OCI-LY7 (cell line): ENCODE data around the gene MTCP1. TPM values are rescaled to one million over a fixed set of nuclear protein-coding genes. Genes with fewer than 3 reads are reported as not detected.

Source experiments
- BruUV-seq: library from RNA; stranded (reverse); fragments of 400-500 nt; replicated peaks from 2 replicates; lab custom pipeline; 2021; lab: Mats Ljungman, UMichigan
- CTCF ChIA-PET: fragments of 300-600 bp; sonication (Branson Sonifier 250); formaldehyde crosslinking; loops from one replicate; lab custom pipeline; 2022; ENCODE audit warnings: antibody characterized with exemption; ENCODE audit not compliant: unreplicated experiment; lab: Charles Lee
- POLR2A ChIA-PET: fragments of 300-600 bp; sonication (Branson Sonifier 250); formaldehyde crosslinking; loops from one replicate; lab custom pipeline; 2022; ENCODE audit warnings: antibody characterized with exemption; lab: Charles Lee
- DNase-seq: peaks from one replicate; pipeline ENCODE4 v3.0.0-alpha.2; 2015; ENCODE audit warnings: low spot score
- H2AFZ ChIP-seq: fragments of 200-600 bp; sonication (generic), shearing (Covaris generic); 2 replicates; pipeline ENCODE4 v1.6.1; 2014; ENCODE audit warnings: mild to moderate bottlenecking, antibody characterized with exemption, low read length, moderate library complexity
- H3K27ac ChIP-seq: fragments of 200-600 bp; sonication (generic); 2 replicates; pipeline ENCODE4 v1.5.1; 2014; ENCODE audit warnings: mixed run types, low read depth, mild to moderate bottlenecking, moderate library complexity, low read length, inconsistent platforms; ENCODE audit not compliant: poor library complexity, severe bottlenecking
- H3K36me3 ChIP-seq: fragments of 200-600 bp; sonication (generic); 2 replicates; pipeline ENCODE4 v1.6.1; 2014; ENCODE audit warnings: mild to moderate bottlenecking, antibody characterized with exemption, low read length, moderate library complexity, mixed read lengths; ENCODE audit not compliant: insufficient read depth
- H3K4me1 ChIP-seq: fragments of 200-600 bp; sonication (generic); 2 replicates; pipeline ENCODE4 v1.5.1; 2014; ENCODE audit warnings: mild to moderate bottlenecking, low read length; ENCODE audit not compliant: insufficient read depth, poor library complexity, severe bottlenecking
- H3K4me2 ChIP-seq: fragments of 200-600 bp; sonication (generic); 2 replicates; pipeline ENCODE4 v1.6.1; 2014; ENCODE audit warnings: mild to moderate bottlenecking, low read length
- H3K4me3 ChIP-seq: fragments of 200-600 bp; sonication (generic); 2 replicates; pipeline ENCODE4 v1.5.1; 2014; ENCODE audit warnings: mild to moderate bottlenecking, low read depth, low read length; ENCODE audit not compliant: poor library complexity, severe bottlenecking
- H3K79me2 ChIP-seq: fragments of 200-600 bp; sonication (generic); 2 replicates; pipeline ENCODE4 v1.6.1; 2016; ENCODE audit warnings: low read depth, mild to moderate bottlenecking, low read length, moderate library complexity, mixed read lengths; ENCODE audit not compliant: insufficient read depth
- H3K9me2 ChIP-seq: fragments of 200-600 bp; sonication (generic); 2 replicates; pipeline ENCODE4 v1.6.1; 2016; ENCODE audit warnings: mild to moderate bottlenecking, low read length, mixed read lengths; ENCODE audit not compliant: insufficient read depth
- H3K9me3 ChIP-seq: fragments of 200-600 bp; sonication (generic); 2 replicates; pipeline ENCODE4 v1.6.1; 2014; ENCODE audit warnings: mild to moderate bottlenecking, mixed run types, low read length, mixed read lengths
- H4K20me1 ChIP-seq: fragments of 200-600 bp; sonication (generic); 2 replicates; pipeline ENCODE4 v1.6.1; 2014; ENCODE audit warnings: mild to moderate bottlenecking, antibody characterized with exemption, low read length, moderate library complexity, mixed read lengths; ENCODE audit not compliant: insufficient read depth
- EZH2phosphoT487 ChIP-seq: fragments of 200-600 bp; sonication (generic); IDR thresholded peaks from 2 replicates; pipeline ENCODE4 v1.6.1; 2018; ENCODE audit warnings: low read depth, borderline replicate concordance, mild to moderate bottlenecking, mixed run types, antibody characterized with exemption, low read length, moderate library complexity, mixed read lengths
- intact Hi-C: fragments of 100-400 bp; cut with micrococcal nuclease; formaldehyde crosslinking; loops from one replicate; pipeline ENCODE4 v1.10.0; 2022; ENCODE audit not compliant: unreplicated experiment
- total RNA-seq, 2 experiments: library from RNA; depleted of rRNA in 1 of 2; stranded (reverse); fragments of >200 nt in 1 of 2; shearing (Covaris generic) in 1 of 2; gene quantifications; 2 replicates each; pipeline ENCODE4 v1.2.3, GENCODE V29; 2014 to 2022
- TF ChIP-seq, protein P1 (sequence below): fragments of 200-600 bp; sonication (generic); conservative IDR thresholded peaks from 2 replicates; pipeline ENCODE4 v1.5.1; 2014; ENCODE audit warnings: mild to moderate bottlenecking, antibody characterized with exemption, low read length, moderate library complexity, mixed read lengths

The MTCP1 gene
- total RNA-seq, 2 experiments from 2014 or later, result 16.9 to 39.6 TPM

DNA sequence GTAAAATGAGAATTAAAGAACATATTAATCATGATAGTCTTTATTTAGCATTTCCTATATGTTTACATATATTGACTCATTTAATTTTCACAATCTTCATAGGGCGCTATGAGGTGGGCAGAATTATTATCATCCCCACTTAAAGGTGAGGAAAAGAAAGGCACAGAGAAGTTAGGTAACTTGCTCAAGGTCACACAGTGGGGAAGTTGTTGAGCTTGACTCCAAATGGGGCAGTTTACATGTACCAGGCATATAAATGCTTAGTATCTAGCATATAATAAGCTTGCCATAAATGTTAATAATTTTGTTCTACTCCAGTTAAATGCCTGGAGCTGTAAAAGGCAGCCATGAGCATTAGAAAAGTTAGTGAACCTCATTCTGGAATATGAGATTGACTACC is 1.5 kb downstream of the MTCP1 start:
- ChIA-PET CTCF (no interaction called here), POLR2A (interaction anchor here (0.7 kb wide), 1 partner anchor 47 kb away, joined by 3 read pairs; the partner anchor contains the start of gene F8)
- no TSS peak for BruUV-seq
- Histone ChIP-seq H3K4me2 (peak overlapping the region; percentile 90), H4K20me1 (no peaks in the 10 kb centered on the region), H3K27ac (no peak overlapping the region), H3K4me1 (peaks cover 33% of the 10 kb centered on the region), H3K36me3 (peaks cover 17% of the 10 kb centered on the region), H2AFZ (peak overlapping the region; percentile 91; the same call in 1 of the 2 replicates), H3K4me3 (peak overlapping the region; percentile 94), H3K79me2 (peaks cover 54% of the 10 kb centered on the region), H3K9me3 (no peaks in the 10 kb centered on the region), H3K9me2 (no peaks in the 10 kb centered on the region)
- DNase-seq, result no peak
- intact Hi-C loops, result no loop called here
- TF ChIP-seq EZH2phosphoT487, result no peak
- TF ChIP-seq, protein P1, sequence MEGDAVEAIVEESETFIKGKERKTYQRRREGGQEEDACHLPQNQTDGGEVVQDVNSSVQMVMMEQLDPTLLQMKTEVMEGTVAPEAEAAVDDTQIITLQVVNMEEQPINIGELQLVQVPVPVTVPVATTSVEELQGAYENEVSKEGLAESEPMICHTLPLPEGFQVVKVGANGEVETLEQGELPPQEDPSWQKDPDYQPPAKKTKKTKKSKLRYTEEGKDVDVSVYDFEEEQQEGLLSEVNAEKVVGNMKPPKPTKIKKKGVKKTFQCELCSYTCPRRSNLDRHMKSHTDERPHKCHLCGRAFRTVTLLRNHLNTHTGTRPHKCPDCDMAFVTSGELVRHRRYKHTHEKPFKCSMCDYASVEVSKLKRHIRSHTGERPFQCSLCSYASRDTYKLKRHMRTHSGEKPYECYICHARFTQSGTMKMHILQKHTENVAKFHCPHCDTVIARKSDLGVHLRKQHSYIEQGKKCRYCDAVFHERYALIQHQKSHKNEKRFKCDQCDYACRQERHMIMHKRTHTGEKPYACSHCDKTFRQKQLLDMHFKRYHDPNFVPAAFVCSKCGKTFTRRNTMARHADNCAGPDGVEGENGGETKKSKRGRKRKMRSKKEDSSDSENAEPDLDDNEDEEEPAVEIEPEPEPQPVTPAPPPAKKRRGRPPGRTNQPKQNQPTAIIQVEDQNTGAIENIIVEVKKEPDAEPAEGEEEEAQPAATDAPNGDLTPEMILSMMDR, result no peak

DNA sequence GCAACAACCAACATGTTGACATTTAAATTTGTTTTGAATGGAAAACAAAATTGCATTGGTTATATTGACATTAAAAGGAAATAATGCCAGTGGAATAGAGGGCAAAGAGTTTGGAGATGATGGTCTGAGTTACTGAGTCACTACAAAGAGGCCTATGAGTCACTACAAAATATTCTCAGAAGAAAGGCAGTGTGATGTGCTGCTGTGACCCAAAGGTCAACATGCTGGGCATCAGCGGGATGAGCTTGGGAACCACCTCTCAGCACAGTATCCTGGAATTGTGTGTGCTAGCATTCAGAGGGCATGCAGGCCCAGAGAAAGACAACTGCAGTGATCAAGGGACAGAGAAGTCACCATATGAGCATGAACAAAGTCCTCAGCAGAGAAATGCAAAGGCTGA is 2.8 kb downstream of the MTCP1 start:
- no peak overlapping the region for H3K27ac ChIP-seq
- H3K79me2 ChIP-seq, result peaks cover 42% of the 10 kb centered on the region
- H3K36me3 ChIP-seq, result peaks cover 10% of the 10 kb centered on the region; the same call in 1 of the 2 replicates
- intact Hi-C loops, result no loop called here
- ChIA-PET POLR2A (no interaction called here), CTCF (no interaction called here)
- H2AFZ ChIP-seq, result no peak overlapping the region
- no peaks in the 10 kb centered on the region for H4K20me1 ChIP-seq
- no peak for DNase-seq
- H3K9me2 ChIP-seq, result no peaks in the 10 kb centered on the region
- H3K9me3 ChIP-seq, result no peaks in the 10 kb centered on the region
- no peak for TF ChIP-seq EZH2phosphoT487
- TF ChIP-seq, protein P1, result no peak
- BruUV-seq, result no TSS peak
- H3K4me3 ChIP-seq, result peak overlapping the region; percentile 94
- H3K4me2 ChIP-seq, result peak overlapping the region; percentile 90
- peaks cover 23% of the 10 kb centered on the region for H3K4me1 ChIP-seq

DNA sequence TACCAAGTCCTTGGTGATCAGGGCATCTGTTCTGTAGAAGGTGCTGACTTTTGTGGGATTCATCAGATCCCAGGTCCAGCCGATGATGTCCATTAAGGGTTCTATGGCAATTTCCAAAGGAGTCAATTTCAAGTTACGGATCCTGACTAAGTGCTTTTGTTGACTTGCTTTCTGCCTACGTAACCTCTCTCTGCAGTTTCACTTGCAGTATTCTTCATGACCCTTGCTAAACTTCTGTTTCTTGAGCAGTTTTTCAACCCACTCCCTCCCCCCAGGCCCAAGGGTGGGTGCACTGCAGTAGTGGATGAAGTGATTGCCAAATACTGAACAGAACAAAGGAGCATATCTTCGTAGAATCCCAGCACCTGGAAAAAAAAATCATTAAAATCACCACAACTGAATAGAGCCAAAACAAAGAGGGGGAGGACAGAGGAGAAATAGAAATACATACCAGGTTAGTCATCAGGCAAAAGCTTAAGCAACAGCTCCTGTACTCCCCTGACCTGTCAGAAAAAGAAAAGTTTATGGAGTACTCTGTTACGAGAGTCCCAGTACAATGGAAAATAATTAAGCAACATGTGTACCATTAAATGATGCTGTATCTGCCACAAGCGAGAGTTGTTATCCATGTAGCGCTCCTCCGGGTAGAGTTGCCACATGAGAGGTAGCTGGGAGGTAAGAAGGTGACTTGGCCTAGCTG is 5.8 kb downstream of the MTCP1 start:
- no peak overlapping the region for H3K27ac ChIP-seq
- H3K79me2 ChIP-seq, result peaks cover 20% of the 10 kb centered on the region
- no TSS peak for BruUV-seq
- DNase-seq, result no peak
- TF ChIP-seq, protein P1, result no peak
- TF ChIP-seq EZH2phosphoT487, result no peak
- no peak overlapping the region for H2AFZ ChIP-seq
- CTCF ChIA-PET, result no interaction called here
- H4K20me1 ChIP-seq, result no peaks in the 10 kb centered on the region
- no peak overlapping the region for H3K4me2 ChIP-seq
- H3K36me3 ChIP-seq, result peaks cover 28% of the 10 kb centered on the region
- intact Hi-C loops, result no loop called here
- POLR2A ChIA-PET, result no interaction called here
- no peak overlapping the region for H3K4me3 ChIP-seq
- peaks cover 13% of the 10 kb centered on the region for H3K4me1 ChIP-seq
- H3K9me2 ChIP-seq, result no peaks in the 10 kb centered on the region
- H3K9me3 ChIP-seq, result no peaks in the 10 kb centered on the region
